ENCODE results near the gene IL20.
A peak's percentile ranks its signal among the peaks of the same experiment; 100 is the strongest.

Gene IL20, protein sequence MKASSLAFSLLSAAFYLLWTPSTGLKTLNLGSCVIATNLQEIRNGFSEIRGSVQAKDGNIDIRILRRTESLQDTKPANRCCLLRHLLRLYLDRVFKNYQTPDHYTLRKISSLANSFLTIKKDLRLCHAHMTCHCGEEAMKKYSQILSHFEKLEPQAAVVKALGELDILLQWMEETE

DNA sequence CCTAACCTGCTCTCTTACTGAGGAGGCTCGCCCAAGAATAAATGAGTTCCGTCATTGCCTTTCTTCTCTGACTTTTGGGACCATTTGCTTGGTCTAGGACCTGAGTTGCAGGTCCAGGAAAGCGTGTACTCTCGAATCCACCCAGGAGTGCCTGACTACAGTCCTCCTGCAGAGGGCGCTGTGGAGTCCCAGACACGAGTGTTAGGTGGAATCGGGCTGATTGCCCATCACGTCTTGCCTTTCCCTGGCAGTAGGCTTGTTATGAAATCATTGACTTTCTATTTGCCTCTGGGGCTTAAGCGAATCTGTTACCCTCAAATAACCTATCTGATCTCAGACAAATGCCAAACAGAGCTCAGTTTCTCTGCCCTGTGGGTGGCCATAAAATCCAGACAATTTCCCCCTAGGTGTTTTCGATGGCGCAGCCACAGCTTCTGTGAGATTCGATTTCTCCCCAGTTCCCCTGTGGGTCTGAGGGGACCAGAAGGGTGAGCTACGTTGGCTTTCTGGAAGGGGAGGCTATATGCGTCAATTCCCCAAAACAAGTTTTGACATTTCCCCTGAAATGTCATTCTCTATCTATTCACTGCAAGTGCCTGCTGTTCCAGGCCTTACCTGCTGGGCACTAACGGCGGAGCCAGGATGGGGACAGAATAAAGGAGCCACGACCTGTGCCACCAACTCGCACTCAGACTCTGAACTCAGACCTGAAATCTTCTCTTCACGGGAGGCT lies at the start of gene IL20:
IL20 (plus strand) TSS at position 685 of the 733 bp plus-strand sequence. CDS start 230 bp downstream, outside the sequence.
- peak; percentile 78 to 79 for DNase-seq (ENCODE audit: low read depth in 2 of 2, low spot score in 1 of 2)

DNA sequence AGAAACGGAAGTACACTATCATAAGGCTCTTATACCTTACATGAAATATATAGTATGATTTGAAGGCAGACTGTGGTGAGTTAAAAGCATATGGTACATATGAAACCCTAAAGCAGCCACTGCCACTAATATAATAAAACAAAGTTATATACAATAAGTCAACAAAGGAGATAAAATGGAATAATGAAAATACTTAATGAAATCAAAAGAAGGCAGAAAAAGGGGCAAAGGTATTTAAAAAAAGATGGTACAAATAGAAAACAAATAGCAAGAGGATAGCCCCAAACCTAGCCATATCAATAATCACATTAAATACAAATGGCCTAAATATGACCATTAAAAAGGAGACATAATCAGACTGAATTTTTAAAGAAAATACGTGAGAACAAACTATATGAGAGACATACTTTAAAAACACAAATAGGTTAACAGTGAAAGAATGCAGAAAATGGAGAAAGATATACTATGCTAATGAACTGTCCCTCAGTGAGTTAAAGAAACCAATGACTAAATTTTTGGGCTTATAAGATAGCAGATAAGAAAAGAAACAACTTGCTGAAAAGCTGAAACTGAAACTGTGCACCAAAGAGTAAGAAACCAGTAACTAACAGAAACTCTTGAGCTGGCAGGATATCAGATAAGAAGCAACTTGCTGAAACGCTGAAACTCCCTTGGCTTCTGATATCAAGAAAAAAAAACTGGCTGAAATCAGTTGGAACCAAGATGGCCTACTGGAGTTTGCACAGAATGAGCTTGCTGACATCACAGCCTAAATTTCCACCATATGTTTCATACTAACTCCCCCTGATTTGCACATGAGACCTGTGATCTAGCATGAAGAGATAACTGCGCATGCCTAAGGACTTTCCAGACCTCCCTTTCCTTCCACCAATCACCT lies 48.8 kb upstream of the IL20 start:
- no peak for DNase-seq (ENCODE audit: low read depth in 2 of 2, low spot score in 1 of 2)

DNA sequence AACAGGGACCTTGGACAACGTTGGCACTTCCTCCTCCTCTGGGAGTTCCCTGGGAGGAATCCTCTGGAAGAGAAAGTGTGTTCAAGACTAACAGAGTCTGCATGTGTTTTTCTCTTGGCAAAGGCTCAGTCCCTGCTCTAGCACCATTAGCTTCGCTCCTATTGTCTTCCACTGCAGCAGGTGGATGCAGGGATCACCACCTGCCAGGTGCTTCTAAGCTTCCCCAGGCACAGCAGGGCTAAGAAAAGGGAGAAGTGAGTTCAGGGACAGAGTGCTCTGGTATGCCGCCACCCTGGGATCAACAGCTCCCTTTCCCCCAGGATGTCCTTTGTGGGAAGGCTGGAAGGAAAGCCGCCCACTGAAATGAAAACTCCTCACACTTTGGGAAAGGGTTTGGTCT lies 43.9 kb upstream of the IL20 start:
- no peak for DNase-seq (ENCODE audit: low read depth in 2 of 2, low spot score in 1 of 2)

DNA sequence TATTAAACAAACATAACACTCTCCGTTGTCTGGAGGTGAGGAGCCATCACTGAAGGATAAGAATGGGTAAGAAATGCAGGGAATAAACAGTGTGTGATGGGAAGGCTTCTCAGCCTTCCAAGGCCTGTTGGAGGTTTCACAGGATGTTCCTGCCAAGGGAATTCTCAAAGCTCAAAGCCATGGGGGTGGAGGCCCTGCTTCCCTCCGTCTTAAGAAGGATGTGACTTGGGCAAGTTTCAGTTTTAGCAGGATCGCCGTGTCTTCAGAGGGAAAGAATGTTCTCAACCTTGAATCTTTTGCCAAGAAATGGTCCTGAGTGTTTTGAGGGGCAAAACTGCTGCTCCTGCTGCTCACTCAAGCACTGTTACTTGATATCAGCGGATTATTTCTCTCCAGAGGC lies 41.7 kb upstream of the IL20 start:
- DNase-seq (ENCODE audit: low read depth in 2 of 2, low spot score in 1 of 2) = no peak

GRCh38 chr1:206824331-206824730 lies 41.1 kb upstream of the IL20 start:
- DNase-seq (ENCODE audit: low read depth in 2 of 2, low spot score in 1 of 2) = no peak

DNA sequence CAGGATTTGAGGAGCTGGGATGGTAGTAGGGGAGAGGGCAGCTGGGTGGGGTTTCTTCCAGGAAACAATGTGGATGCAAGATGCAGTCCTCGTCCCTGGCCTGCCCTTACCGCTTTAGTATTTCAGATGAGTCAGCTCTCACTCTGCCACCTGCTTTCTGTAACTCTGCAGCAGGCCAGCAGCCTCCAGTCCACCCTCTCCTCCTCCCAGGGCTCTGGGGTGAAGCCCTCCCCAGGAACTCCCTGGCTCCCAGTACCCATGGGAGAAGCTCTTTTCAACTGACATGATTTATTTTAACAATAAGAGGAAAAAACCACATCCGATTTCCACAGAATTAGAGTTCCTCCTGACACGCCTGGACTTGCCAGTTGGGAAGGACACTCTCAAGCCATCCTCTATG lies 39.0 kb upstream of the IL20 start:
- DNase-seq (ENCODE audit: low read depth in 2 of 2, low spot score in 1 of 2) = no peak

GRCh38 chr1:206828061-206828460 lies 37.4 kb upstream of the IL20 start:
- no peak for DNase-seq (ENCODE audit: low read depth in 2 of 2, low spot score in 1 of 2)

DNA sequence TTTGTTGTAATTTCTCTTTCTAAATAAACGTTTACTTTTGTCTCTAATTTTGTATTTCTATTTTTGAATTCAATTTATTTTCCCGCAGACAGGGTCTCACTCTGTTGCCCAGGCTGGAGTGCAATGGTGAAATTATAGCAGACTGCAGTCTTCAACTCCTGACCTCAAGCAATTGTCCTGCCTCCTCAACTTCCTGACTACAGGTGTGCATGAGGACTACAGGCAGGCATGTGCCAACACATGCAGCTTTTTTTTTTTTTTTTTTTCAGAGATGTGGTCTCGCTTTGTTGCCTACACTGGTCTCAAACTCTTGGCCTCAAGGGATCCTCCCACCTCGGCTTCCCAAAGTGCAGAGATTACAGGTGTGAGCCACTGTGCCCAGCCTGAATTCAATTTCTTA lies 36.7 kb upstream of the IL20 start:
- no peak for DNase-seq (ENCODE audit: low read depth in 2 of 2, low spot score in 1 of 2)

- DNase-seq (ENCODE audit: low read depth in 2 of 2, low spot score in 1 of 2) = no peak
These were observed 36.1 kb upstream of the IL20 start for GRCh38 chr1:206829282-206829681.

GRCh38 chr1:206829875-206830274 lies 35.5 kb upstream of the IL20 start:
- no peak for DNase-seq (ENCODE audit: low read depth in 2 of 2, low spot score in 1 of 2)

- DNase-seq (ENCODE audit: low read depth in 2 of 2, low spot score in 1 of 2) = no peak
These were observed 33.8 kb upstream of the IL20 start for GRCh38 chr1:206831650-206832049.

GRCh38 chr1:206832352-206832880 lies 33.0 kb upstream of the IL20 start:
- no peak for DNase-seq (ENCODE audit: low read depth in 2 of 2, low spot score in 1 of 2)

- DNase-seq (ENCODE audit: low read depth in 2 of 2, low spot score in 1 of 2) = no peak
These were observed 32.2 kb upstream of the IL20 start for GRCh38 chr1:206833106-206833680.

DNA sequence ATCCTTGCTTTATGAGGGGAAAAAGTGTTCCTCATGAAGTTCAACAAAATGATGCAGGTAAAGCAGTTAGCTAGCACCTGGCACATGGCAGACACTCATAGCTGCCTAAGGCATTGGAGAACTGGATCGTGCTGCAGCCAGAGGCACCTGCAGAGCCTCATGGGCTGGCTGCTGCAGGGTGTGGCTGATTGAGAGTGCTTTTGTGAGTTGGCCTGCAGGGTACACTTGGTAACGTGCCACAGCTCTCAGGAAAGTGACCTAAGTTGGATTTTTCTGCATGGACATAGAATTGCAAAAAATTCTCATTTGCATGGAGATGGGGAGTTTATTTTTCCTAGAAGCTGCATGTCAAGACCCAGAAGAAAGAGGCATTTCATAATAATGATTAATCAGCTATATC lies 31.6 kb upstream of the IL20 start:
- DNase-seq (ENCODE audit: low read depth in 2 of 2, low spot score in 1 of 2) = no peak

DNA sequence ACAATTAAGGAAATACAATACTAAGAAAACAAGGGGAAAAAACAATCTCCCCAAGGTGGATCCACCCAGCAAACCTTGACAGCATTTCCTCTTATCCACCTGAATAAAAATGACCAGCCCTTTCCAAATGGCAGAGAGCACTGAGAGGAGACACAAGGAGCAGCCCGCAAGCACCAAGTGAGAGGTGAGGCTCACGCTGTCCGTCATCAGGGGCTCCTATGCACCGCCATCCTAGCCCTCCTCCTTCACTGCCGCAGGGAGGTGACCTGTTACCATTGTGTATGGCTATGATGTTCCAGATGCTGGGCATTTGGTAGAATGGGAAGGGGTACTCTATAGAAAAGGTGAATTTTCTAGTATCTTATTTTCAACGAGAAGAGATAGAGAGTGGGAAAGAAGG lies 31.2 kb upstream of the IL20 start:
- DNase-seq (ENCODE audit: low read depth in 2 of 2, low spot score in 1 of 2) = no peak

- no peak for DNase-seq (ENCODE audit: low read depth in 2 of 2, low spot score in 1 of 2)
These were observed 30.7 kb upstream of the IL20 start for GRCh38 chr1:206834711-206835110.

GRCh38 chr1:206835186-206835585 lies 30.2 kb upstream of the IL20 start:
- DNase-seq (ENCODE audit: low read depth in 2 of 2, low spot score in 1 of 2) = no peak

- DNase-seq (ENCODE audit: low read depth in 2 of 2, low spot score in 1 of 2) = no peak
These were observed 29.3 kb upstream of the IL20 start for GRCh38 chr1:206836111-206836510.

- DNase-seq (ENCODE audit: low read depth in 2 of 2, low spot score in 1 of 2) = no peak
These were observed 26.3 kb upstream of the IL20 start for GRCh38 chr1:206839006-206839560.

- no peak for DNase-seq (ENCODE audit: low read depth in 2 of 2, low spot score in 1 of 2)
These were observed 25.6 kb upstream of the IL20 start for GRCh38 chr1:206839857-206840256.
